Measurements from ENCODE around the gene PI4K2B.
"Not testable (repeated sequence)": the region's sequence is repeated elsewhere in the genome, so short reads cannot be mapped to it uniquely, and the experiment has no call there.

PI4K2B gene

GRCh38 chr4:25245181-25245580 is 11.3 kb downstream of the PI4K2B start:
- DNase-seq (ENCODE audit: low spot score): no peak
- TF ChIP-seq, protein P1, sequence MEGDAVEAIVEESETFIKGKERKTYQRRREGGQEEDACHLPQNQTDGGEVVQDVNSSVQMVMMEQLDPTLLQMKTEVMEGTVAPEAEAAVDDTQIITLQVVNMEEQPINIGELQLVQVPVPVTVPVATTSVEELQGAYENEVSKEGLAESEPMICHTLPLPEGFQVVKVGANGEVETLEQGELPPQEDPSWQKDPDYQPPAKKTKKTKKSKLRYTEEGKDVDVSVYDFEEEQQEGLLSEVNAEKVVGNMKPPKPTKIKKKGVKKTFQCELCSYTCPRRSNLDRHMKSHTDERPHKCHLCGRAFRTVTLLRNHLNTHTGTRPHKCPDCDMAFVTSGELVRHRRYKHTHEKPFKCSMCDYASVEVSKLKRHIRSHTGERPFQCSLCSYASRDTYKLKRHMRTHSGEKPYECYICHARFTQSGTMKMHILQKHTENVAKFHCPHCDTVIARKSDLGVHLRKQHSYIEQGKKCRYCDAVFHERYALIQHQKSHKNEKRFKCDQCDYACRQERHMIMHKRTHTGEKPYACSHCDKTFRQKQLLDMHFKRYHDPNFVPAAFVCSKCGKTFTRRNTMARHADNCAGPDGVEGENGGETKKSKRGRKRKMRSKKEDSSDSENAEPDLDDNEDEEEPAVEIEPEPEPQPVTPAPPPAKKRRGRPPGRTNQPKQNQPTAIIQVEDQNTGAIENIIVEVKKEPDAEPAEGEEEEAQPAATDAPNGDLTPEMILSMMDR (IDR thresholded peaks at IDR 0.05; ENCODE audit: borderline replicate concordance, control extremely low read depth, extremely low read depth, insufficient read depth, missing control alignments): no peak
- in situ Hi-C loops (cut with MboI; ENCODE audit: low sequenced_read_pairs, unreplicated experiment): no loop called here

- no peak for DNase-seq (ENCODE audit: low spot score)
- in situ Hi-C loops (cut with MboI; ENCODE audit: low sequenced_read_pairs, unreplicated experiment): no loop called here
- TF ChIP-seq, protein P1 (IDR thresholded peaks at IDR 0.05; ENCODE audit: borderline replicate concordance, control extremely low read depth, extremely low read depth, insufficient read depth, missing control alignments): no peak
Measured at GRCh38 chr4:25246680-25247611, 13.1 kb downstream of the PI4K2B start.

- in situ Hi-C loops (cut with MboI; ENCODE audit: low sequenced_read_pairs, unreplicated experiment): not testable (repeated sequence)
Measured at GRCh38 chr4:25248875-25249274, 15.0 kb downstream of the PI4K2B start.

GRCh38 chr4:25249494-25249893 is 15.7 kb downstream of the PI4K2B start:
- in situ Hi-C loops (cut with MboI; ENCODE audit: low sequenced_read_pairs, unreplicated experiment); DNase-seq (ENCODE audit: low spot score): not testable (repeated sequence)

More at GRCh38 chr4:25248875-25249274, 15.0 kb downstream of the PI4K2B start:
- not testable (repeated sequence) for DNase-seq (ENCODE audit: low spot score)

DNA sequence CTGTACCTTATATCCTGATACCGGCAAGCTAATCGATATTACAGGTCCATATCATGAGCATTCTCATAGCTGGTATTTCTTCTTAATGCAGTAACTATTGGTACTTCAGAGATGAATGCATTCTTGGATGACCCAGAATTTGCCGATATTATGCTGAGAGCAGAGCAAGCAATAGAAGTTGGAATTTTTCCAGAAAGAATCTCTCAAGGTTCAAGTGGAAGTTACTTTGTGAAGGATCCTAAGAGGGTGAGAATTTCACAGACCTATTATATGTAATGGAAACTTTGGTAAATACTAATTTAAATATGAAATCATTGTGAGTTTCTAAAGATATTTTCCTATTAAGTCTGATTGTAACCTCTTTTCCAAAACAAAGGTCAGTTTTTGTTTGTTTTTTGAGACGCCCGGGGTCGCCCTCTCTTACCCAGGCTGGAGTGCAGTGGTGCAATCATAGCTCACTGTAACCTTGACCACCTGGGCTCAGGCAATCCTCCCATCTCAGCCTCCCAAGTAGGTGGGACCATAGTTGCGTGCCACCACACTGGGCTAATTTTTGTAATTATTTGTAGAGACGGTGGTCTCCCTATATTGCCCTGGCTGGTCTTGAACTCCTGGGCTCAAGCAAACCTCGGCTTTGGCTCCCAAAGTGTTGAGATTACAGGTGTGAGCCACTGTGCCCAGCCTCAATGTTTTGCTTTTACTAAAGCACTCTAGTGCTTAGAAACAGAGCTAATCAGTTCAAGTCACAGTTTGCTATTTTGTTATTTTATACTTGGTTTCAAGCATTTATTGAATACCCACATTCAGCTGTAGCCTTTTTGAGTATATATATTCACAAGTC is 18.6 kb downstream of the PI4K2B start:
- in situ Hi-C loops (cut with MboI; ENCODE audit: low sequenced_read_pairs, unreplicated experiment): no loop called here
- DNase-seq (ENCODE audit: low spot score): no peak
- TF ChIP-seq, protein P1 (IDR thresholded peaks at IDR 0.05; ENCODE audit: borderline replicate concordance, control extremely low read depth, extremely low read depth, insufficient read depth, missing control alignments): no peak

DNA sequence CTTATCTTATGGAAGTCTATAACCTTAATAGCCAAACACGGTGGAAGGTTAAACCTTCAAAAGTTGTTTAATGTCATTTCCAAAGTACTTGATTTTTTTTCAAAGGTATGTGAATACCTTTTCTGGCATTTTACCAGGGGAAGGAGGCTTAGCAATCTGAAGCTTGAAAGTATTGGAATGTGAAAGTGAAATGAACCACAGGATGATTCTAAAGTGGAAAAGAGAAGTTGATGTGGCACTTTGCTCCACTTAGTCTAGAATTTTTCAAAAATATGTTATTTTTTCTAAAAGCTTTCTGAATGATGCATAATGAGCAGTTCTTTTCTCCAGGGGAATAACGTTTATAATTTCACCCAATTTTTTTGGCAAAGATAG is 19.2 kb downstream of the PI4K2B start:
- TF ChIP-seq, protein P1 (IDR thresholded peaks at IDR 0.05; ENCODE audit: borderline replicate concordance, control extremely low read depth, extremely low read depth, insufficient read depth, missing control alignments): no peak
- peak; percentile 34 for DNase-seq (ENCODE audit: low spot score)
- in situ Hi-C loops (cut with MboI; ENCODE audit: low sequenced_read_pairs, unreplicated experiment): no loop called here

DNA sequence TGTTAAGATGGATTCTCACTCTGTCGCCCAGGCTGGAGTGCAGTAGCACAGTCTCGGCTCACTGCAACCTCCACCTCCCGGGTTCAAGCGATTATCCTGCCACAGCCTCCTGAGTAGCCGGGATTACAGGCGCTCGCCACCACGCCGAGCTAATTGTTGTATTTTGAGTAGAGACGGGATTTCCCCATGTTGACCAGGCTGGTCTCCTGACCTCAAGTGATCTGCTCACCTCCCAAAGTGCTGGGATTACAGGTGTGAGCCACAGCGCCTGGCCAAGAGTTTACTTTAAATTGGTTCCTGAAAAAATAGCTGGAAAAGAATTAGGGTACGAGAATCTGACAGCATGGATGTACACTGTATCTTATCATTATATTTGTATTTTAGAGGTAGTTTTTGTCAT is 20.0 kb downstream of the PI4K2B start:
- DNase-seq (ENCODE audit: low spot score); in situ Hi-C loops (cut with MboI; ENCODE audit: low sequenced_read_pairs, unreplicated experiment): not testable (repeated sequence)

GRCh38 chr4:25258980-25259578 is 25.2 kb downstream of the PI4K2B start:
- no peak for DNase-seq (ENCODE audit: low spot score)
- TF ChIP-seq, protein P1 (IDR thresholded peaks at IDR 0.05; ENCODE audit: borderline replicate concordance, control extremely low read depth, extremely low read depth, insufficient read depth, missing control alignments): no peak
- in situ Hi-C loops (cut with MboI; ENCODE audit: low sequenced_read_pairs, unreplicated experiment): no loop called here
